GM18502 (cell line): ENCODE measurements around the gene POT1.
"Not testable (repeated sequence)": the region's sequence is repeated elsewhere in the genome, so short reads cannot be mapped to it uniquely, and the experiment has no call there.

ENCODE experiments used
- ATAC-seq: cut with Tn5 transposase; IDR thresholded peaks from one replicate; pipeline ENCODE4 v1.9.1; 2021; ENCODE audit warnings: mild to moderate bottlenecking; ENCODE audit not compliant: unreplicated experiment, poor library complexity

The POT1 gene, protein sequence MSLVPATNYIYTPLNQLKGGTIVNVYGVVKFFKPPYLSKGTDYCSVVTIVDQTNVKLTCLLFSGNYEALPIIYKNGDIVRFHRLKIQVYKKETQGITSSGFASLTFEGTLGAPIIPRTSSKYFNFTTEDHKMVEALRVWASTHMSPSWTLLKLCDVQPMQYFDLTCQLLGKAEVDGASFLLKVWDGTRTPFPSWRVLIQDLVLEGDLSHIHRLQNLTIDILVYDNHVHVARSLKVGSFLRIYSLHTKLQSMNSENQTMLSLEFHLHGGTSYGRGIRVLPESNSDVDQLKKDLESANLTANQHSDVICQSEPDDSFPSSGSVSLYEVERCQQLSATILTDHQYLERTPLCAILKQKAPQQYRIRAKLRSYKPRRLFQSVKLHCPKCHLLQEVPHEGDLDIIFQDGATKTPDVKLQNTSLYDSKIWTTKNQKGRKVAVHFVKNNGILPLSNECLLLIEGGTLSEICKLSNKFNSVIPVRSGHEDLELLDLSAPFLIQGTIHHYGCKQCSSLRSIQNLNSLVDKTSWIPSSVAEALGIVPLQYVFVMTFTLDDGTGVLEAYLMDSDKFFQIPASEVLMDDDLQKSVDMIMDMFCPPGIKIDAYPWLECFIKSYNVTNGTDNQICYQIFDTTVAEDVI

DNA sequence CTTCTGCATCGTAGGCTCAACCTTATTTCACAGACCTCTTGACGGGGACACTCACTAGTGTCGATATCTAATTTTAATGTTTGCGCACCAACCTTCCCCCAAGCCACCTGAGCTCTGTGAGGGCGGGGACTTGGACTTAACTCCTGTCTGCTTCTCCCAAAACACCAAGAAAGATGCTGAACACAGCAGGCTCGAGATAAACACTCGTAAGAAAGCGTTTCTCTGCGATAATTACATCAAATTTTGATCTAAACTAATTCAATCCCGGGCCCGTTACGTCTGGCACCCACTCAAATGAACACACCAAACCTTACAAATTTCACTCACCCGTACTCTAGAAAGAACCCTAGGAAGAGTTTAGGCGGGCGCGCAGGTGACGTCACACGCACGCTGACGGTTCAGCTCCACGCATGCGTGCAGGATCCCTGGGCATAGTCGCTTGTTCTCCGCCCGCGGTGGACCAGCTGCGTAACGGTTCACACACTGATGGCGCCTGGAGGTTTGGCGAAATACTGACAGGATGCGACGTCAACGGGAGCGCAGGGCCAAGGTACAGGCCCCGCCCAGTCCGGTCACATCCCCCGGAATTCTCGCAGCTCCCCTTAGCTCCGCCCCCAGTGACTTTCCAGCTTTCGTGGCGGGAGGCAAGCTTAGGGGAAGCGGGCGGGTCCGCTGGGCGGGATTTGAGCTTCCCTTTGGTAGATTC, at the start of gene POT1:
Gene POT1 (minus strand): TSS at position 359 of the 706 bp plus-strand sequence. CDS start 32,652 bp downstream, outside the sequence.
- ATAC-seq = peak; percentile 100

DNA sequence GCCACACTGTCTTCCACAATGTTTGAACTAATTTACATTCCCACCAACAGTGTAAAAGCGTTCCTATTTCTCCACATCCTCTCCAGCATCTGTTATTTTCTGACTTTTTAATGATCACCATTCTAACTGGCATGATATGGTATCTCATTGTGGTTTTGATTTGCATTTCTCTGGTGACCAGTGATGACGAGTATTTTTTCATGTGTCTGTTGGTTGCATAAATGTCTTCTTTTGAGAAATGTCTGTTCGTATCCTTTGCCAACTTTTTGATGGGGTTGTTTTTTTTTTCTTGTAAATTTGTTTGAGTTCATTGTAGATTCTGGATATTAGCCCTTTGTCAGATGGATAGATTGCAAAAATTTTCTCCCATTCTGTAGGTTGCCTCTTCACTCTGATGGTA, 45.5 kb upstream of the POT1 start:
- not testable (repeated sequence) for ATAC-seq

DNA sequence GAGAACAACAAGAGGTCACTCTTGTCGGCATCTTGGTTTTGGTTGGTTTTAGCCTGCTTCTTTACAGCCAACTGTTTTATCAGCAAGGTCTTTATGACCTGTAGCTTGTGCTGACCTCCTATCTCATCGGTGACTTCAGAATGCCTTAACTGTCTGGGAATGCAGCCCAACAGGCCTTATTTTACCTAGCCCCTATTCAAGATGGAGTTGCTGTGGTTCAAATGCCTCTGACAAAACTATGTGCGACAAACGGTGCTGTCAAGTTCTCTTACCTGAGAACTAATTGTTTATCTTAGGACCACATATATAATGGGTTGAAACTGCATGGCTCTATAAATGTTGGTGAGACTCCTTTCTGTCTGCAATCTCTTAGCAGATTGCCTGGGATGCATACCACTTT, 35.9 kb upstream of the POT1 start:
- no peak for ATAC-seq

DNA sequence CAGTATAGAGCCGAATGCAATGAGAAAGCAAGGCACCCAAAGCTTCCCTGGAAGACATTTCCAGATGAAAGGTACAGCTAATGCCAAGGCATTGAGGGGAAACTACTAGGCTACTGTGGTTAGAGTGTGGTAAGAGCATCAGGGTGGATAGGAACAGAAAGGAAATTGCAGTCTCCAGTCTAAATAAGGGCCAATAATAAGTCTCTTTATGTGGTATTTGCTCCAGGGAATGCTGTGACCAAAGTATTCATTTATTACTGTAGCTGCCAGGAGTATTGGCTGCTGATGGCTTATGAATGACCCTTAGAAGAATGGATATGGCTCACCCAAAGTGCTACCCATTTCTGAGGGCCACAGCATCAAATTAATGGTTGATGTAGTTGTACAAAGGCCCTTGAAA, 30.1 kb upstream of the POT1 start:
- ATAC-seq = no peak

DNA sequence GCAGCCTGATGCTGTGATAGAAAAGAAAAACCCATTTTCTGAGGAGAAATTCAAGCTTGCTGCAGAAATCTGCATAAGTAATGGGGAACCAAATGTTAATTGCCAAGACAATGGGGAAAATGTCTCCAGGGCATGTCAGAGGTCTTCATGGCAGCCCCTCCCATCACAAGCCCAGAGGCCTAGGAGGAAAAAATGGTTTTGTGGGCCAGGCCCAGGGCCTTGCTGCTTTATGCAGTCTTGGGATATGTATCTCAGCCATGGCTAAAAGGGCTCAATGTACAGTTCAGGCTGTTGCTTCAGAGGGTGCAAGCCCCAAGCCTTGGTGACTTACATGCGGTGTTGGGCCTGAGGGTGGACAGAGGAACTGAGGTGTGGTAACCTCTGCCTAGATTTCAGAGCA, 28.3 kb upstream of the POT1 start:
- not testable (repeated sequence) for ATAC-seq

DNA sequence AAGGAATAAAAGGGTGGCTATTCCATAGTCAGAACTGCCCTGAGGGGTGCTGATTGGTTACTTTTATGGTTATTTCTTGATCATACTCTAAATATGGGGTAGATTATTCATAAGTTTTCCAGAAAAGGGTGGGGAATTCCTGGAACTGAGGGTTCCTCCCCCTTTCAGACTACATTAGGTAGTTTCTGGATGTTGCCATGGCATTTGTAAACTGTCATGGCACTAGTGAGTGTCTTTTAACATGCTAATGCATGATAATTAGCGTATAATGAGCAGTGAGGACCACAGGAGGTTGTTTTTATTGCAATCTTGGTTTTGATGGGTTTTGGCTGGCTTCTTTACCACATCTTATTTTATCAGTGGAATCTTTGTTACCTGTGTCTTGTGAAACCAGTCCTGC, 26.5 kb upstream of the POT1 start:
- ATAC-seq = no peak

DNA sequence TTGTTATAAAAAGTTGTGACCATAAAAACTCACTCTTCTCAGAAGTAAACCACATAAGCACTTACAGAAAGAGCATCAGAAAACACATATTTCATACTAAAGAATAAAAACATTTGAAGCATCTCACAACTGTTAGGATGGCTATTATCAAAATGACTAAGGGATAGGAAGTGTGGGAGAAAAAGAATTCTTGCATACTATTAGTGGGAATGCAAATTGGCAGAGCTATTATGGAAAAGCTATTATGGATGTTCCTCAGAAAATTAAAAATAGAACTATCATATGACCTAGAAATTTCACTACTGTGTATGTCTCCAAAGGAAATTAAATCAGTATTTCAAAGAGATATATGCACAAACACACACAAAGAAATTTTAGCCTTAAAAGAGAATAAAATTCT, 25.2 kb upstream of the POT1 start:
- no peak for ATAC-seq

DNA sequence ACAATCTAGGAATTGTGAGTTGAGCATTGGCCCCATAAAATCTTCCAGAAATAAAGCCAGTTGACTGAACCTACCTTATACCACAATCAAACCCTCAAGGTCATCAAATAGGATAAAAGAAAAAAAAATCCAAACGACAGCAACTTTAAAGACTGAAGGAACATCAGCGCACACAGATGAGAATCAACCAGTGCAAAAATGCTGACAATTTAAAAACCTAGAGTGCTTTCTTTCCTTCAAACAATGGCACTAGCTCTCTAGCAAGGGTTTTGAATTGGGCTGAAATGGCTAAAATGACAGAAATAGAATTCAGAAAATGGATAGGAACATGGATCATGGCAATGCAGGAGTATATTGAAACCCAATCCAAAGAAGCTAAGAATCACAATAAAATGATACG, 16.1 kb upstream of the POT1 start:
- no peak for ATAC-seq

DNA sequence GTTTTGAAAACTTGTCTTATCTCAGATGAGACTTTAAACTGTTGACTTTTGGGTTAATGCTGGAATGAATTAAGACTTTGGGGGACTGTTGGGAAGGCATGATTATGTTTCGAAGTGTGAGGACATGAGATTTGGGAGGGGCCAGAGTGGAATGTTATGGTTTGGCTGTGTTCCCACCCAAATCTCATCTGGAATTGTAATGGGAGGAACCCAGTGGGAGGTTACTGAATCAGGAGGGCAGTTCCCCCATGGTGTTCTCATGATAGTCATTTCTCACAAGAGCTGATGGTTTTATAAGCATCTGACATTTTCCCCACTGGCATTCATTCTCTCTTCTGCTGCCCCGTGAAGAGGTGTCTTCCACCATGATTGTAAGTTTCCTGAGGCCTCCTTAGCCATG, 13.8 kb upstream of the POT1 start:
- no peak for ATAC-seq

DNA sequence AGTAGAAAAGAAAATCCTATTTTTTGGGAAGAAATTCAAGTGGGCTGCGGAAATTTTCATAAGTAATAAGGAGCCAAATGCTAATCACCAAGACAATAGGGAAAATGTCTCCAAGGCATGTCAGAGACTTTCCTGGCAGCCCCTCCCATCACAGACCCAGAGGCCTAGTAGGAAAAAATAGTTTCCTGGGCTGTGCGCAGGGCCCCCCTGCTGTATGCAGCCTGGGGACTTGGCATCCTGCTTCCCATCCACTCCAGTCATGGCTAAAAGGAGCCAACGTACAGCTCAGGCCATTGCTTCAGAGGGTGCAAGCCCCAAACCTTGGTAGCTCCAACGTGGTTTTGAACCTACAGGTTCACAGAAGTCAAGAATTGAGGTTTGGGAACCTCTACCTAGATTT, 12.8 kb upstream of the POT1 start:
- no peak for ATAC-seq

DNA sequence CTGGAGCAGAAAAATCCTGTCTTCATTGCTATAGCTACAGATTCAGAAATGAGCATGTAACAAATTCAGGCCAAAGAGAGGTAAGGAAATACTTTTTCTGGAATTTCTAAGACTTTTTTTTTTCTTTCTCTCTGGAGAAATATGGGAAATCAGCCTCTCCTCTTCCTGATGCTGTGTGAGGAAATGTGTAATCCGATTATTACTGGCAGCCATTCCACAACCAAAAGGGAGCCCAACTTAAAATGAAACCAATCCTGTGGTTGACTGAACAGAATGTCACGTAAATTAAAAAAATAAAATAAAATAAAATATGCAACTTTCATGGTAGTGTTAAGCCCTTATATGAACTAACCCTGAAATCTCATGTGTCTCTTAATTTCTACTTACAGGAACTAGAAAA, 10.7 kb upstream of the POT1 start:
- no peak for ATAC-seq

DNA sequence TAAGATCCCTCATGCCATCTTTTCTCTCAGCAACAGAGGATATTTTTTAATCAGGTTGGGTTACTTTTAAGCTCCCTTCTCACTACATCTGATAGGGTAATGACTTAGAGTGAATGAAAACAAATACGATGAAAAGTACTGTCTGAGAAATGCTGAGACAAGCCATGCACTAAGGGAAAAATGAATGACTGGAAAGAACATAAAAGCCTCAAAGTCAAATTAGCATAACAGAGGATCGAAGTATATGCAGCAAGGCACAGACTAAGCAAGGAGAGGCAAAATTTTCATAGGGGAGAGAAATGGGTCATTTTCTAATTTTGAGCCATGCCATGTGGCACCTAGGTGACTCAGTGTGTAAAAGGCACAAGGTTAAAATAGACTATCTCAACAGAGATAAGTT, 8.5 kb upstream of the POT1 start:
- no peak for ATAC-seq

DNA sequence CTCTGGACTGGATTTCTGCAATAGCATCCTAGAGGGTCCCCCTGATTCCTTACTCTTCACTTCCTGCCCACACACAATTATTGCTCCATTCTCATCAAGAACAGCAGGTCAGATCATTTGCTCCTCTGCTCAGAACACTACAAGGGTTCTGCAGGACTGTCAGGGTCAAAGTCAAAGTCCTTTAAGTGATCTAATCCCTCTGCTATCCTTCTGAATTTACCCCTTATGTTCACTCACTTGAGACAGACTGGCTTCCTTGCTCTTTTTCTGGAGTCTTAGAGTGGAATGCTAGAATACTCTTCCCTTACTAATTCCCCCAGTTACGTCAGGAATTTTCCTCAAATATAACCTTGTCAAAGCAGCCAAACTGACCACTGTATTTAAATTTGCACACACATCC, 7.5 kb upstream of the POT1 start:
- ATAC-seq = no peak

DNA sequence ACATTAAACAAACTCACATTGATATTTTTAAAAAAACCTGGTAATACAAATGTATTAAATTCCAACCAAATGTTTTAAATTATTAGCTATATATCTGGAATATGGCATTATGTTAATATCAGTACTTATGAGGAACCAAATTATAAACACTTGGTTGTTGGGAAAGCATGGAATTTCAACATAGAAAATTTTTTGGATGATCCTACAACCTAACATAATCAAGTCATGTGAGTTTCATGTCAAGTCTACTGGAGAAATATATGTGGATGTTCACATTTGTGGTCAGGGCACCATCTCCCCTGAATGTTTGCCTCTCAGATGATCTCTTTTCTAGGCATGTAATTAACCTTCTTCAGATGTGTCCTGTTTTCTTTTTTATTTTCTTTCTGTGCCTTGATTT, 5.2 kb upstream of the POT1 start:
- ATAC-seq = no peak

DNA sequence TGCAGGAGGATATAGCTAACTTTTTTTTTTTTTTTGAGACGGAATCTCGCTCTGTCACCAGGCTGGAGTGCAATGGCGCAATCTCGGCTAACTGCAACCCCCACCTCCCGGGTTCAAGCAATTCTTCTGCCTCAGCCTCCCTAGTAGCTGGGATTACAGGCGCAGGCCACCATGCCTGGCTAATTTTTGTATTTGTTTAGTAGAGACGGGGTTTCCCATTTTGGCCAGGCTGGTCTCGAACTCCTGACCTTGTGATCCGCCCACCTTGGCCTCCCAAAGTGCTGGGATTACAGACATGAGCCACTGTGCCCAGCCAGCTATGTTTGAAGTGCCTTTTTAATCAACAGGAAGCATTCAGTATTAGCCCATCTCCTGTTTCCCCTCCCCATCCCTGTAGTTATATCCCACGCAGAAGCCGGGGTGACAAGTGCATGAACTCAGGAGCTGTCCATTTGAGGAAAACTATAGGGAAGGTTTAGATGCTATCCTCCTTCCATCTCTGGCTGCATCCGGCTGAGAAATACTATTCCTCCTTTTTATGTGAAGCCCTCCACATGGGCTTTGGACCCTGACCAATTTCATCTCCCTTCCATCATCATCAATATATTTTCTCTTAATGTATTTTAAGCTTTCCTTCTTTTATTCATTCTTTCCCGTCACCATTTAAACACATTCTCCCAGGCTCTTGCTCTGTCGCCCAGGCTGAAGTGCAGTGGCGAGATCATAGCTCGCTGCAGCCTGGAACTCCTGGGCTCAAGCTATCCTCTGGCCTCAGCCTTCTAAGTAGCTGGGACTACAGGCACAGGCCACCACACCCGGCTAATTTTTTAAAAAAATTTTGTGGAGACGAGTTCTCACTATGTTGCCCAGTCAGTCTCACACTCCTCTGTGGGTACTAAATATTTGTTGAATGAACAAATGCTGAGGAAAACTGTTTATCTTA, 1.3 kb upstream of the POT1 start:
- ATAC-seq = no peak

DNA sequence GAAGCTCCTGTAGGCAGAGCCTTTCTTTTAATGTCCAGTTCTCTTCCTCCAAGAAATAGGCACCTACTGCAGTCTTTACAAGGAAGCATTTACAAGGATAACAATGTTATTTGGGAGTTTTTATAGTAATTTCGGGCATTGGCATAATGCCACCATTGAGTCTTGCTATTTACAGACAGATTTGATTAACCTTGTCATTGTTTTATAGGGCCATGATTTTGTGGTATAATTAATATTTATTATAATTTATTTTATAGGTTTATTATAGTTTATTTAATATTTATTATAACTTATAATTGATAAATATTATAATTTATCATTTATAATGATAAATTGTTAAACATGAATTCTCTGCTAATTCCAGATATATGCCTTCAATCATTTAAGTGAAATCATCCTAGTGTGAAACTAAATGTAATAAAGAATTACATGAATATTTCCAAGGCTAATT, 573 bp upstream of the POT1 start:
- no peak for ATAC-seq

DNA sequence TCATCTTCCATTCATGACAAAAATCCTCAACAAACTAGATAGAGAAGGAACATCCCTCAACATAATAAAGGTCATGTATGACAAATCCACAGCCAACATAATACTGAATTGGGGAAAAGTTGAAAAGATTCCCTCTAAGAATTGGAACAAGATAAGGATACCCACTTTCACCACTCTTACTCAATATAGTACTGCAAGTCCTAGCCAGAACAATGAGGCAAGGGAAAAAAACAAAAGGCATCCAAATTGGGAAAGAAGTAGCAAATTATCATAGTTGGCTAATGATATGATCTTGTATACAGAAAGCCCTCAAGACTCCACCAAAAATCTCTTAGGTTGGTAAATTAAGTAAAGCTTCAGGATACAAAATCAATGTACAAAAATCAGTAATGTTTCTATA, 4.7 kb downstream of the POT1 start:
- no peak for ATAC-seq

DNA sequence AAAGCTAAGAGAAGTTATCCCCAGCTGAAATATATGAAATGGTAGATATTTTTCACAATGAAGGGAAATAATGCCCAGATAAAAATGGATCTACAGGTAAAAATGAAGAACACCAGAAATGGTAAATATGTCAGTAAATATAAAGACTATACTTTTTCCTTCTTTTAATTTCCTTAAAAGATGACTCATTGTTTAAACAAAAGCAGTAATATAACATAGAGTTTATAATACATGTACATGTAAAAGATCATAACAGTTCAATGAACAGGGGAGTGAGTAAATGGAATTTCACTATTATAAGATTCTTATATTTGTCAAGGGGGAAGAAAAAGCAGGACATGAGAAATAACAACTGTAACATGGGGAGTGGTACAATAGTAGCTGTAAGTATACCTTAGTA, 7.4 kb downstream of the POT1 start:
- ATAC-seq = no peak

DNA sequence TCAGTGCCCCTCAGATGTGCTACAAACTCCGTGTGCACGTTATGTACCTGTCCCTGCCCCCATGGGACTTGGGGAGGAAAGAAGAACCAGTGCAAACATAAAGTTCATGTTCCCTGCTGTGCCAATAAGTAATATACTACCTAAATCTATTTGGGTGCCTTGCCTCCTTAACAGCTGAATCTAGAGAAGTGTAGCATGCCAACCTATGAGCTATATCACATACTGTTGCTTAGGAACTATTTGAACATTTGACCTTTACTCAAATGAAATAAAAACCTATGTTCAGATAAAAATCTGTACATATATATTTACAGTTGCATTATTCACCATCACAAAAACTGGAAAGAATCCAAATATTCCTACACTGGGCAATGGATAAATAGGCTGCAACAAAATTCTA, 9.8 kb downstream of the POT1 start:
- no peak for ATAC-seq

DNA sequence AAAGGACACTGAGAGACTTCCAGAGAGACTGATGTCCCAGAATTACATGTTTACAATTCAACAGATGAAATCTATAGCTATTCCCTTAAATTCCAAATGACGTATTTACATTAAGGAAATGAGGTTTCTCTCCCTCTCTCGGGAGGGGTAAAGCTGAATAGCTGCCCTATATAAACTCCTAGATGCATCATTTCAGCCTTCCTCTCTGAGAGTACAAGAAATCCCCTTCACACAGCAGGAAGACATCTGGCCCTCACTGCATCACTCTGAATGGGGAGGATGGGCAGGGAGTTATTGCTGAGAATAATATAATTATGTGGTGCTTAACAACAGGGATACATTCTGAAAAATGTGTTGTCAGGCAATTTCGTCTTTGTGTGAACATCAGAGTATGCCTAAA, 11.0 kb downstream of the POT1 start:
- peak; percentile 80 for ATAC-seq
